Vagina (tissue), 2 donors: ENCODE results near the gene TES. TPM values are rescaled to one million over a fixed set of nuclear protein-coding genes. Genes with fewer than 3 reads are reported as not detected.

Experiments
- DNase-seq, 2 donors: peaks; one replicate each; pipeline ENCODE4 v3.0.0-alpha.2; 2017; ENCODE audit errors: extremely low spot score in 2 of 2
- H3K27ac ChIP-seq: fragments of 200-600 bp; sonication (generic); one replicate; pipeline ENCODE4 v1.5.1; 2019
- H3K27me3 ChIP-seq: fragments of 200-600 bp; sonication (generic); one replicate; pipeline ENCODE4 v1.5.1; 2019
- H3K36me3 ChIP-seq, 2 donors: fragments of 200-600 bp; sonication (generic); one replicate each; pipeline ENCODE4 v1.5.1; 2017 to 2019
- H3K4me1 ChIP-seq: fragments of 200-600 bp; sonication (generic); one replicate; pipeline ENCODE4 v1.5.1; 2019
- H3K4me3 ChIP-seq, 2 donors: fragments of 200-600 bp; sonication (generic); 1 replicate in 1 of 2; 2 replicates in 1 of 2; pipeline ENCODE4 v1.5.1; 2016 to 2019
- H3K9me3 ChIP-seq: fragments of 200-600 bp; sonication (generic); one replicate; pipeline ENCODE4 v1.5.1; 2019
- CTCF ChIP-seq, 3 experiments: fragments of 450-650 bp in 2 of 3; fragments of 200-600 bp in 1 of 3; sonication (generic) in 1 of 3; IDR thresholded peaks; one replicate each; pipeline ENCODE4 v1.5.1; 2017 to 2019; ENCODE audit warnings: antibody characterized with exemption in 3 of 3, mild to moderate bottlenecking in 2 of 3, moderate library complexity in 2 of 3
- POLR2A ChIP-seq, 2 donors: fragments of 450-650 bp; IDR thresholded peaks; one replicate each; pipeline ENCODE4 v1.6.1; 2017; ENCODE audit warnings: antibody characterized with exemption in 2 of 2, mild to moderate bottlenecking in 2 of 2, moderate library complexity in 2 of 2
- POLR2AphosphoS5 ChIP-seq, 2 donors: sonication (generic); formaldehyde crosslinking; IDR thresholded peaks; one replicate each; pipeline ENCODE4 v1.9.0; 2017; ENCODE audit warnings: antibody characterized with exemption in 2 of 2, mild to moderate bottlenecking in 2 of 2, low read depth in 1 of 2; ENCODE audit not compliant: insufficient read depth in 1 of 2
- intact Hi-C: fragments of 100-400 bp; cut with DNase I; formaldehyde crosslinking; loops from one replicate; pipeline ENCODE4 v1.15.1; 2023
- total RNA-seq: library from RNA; depleted of rRNA; stranded (reverse); fragments of >200 nt; gene quantifications from one replicate; pipeline ENCODE4 v1.2.3, GENCODE V29; 2016

Gene TES
- total RNA-seq, 1 donor from 2014 or later: 87.7 TPM

GRCh38 chr7:116230191-116231005 lies 20.1 kb downstream of the TES start:
- Histone ChIP-seq H3K9me3 (no peaks in the 10 kb centered on the region), H3K4me3 (no peak overlapping the region), H3K27ac (peak overlapping the region; percentile 75), H3K27me3 (no peaks in the 10 kb centered on the region), H3K4me1 (peaks cover 60% of the 10 kb centered on the region), H3K36me3 (no peaks in the 10 kb centered on the region)
- no peak for DNase-seq
- TF ChIP-seq CTCF (IDR thresholded peaks at IDR 0.05) (no peak), POLR2AphosphoS5 (IDR thresholded peaks at IDR 0.05; ENCODE audit: insufficient read depth in 1 of 2, low read depth in 1 of 2) (no peak), POLR2A (IDR thresholded peaks at IDR 0.05) (no peak)
- intact Hi-C loops: no loop called here

DNA sequence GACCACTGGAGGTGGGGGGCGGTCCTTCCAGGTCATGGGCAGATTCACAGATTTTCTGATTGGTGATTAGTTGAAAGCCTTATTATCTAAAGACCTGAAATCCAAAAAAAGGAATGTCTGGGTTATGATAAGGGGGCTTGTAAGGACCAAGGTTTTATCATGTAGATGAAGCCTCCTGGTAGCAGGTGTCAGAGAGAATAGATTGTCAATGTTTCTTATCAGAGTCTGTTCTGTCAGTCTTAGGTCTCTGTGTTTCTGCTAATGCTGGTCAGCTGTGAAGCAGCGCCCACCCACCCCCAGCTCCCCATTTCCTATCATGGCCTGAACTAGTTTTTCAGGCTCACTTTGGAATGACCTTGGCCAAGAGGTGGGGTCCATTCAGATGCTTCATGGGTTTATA lies 21.2 kb downstream of the TES start:
- Histone ChIP-seq H3K36me3 (no peaks in the 10 kb centered on the region), H3K9me3 (no peaks in the 10 kb centered on the region), H3K4me3 (no peak overlapping the region), H3K4me1 (peaks cover 49% of the 10 kb centered on the region), H3K27ac (peak overlapping the region; percentile 55), H3K27me3 (no peaks in the 10 kb centered on the region)
- intact Hi-C loops: no loop called here
- DNase-seq: no peak
- TF ChIP-seq POLR2AphosphoS5 (IDR thresholded peaks at IDR 0.05; ENCODE audit: insufficient read depth in 1 of 2, low read depth in 1 of 2) (no peak), CTCF (IDR thresholded peaks at IDR 0.05) (no peak), POLR2A (IDR thresholded peaks at IDR 0.05) (no peak)

GRCh38 chr7:116231949-116232348 lies 21.6 kb downstream of the TES start:
- Histone ChIP-seq H3K27me3 (no peaks in the 10 kb centered on the region), H3K4me1 (peaks cover 48% of the 10 kb centered on the region), H3K36me3 (no peaks in the 10 kb centered on the region), H3K4me3 (no peak overlapping the region), H3K9me3 (no peaks in the 10 kb centered on the region), H3K27ac (peak overlapping the region; percentile 55)
- TF ChIP-seq CTCF (IDR thresholded peaks at IDR 0.05) (no peak), POLR2AphosphoS5 (IDR thresholded peaks at IDR 0.05; ENCODE audit: insufficient read depth in 1 of 2, low read depth in 1 of 2) (no peak), POLR2A (IDR thresholded peaks at IDR 0.05) (no peak)
- intact Hi-C loops: no loop called here
- no peak for DNase-seq

- TF ChIP-seq POLR2AphosphoS5 (IDR thresholded peaks at IDR 0.05; ENCODE audit: insufficient read depth in 1 of 2, low read depth in 1 of 2) (no peak), POLR2A (IDR thresholded peaks at IDR 0.05) (no peak), CTCF (IDR thresholded peaks at IDR 0.05) (no peak)
- Histone ChIP-seq H3K27me3 (no peaks in the 10 kb centered on the region), H3K36me3 (no peaks in the 10 kb centered on the region), H3K27ac (no peak overlapping the region), H3K4me1 (peaks cover 48% of the 10 kb centered on the region), H3K9me3 (no peaks in the 10 kb centered on the region), H3K4me3 (no peak overlapping the region)
- DNase-seq: no peak
- intact Hi-C loops: no loop called here
These were observed 22.0 kb downstream of the TES start for GRCh38 chr7:116232350-116232749.

DNA sequence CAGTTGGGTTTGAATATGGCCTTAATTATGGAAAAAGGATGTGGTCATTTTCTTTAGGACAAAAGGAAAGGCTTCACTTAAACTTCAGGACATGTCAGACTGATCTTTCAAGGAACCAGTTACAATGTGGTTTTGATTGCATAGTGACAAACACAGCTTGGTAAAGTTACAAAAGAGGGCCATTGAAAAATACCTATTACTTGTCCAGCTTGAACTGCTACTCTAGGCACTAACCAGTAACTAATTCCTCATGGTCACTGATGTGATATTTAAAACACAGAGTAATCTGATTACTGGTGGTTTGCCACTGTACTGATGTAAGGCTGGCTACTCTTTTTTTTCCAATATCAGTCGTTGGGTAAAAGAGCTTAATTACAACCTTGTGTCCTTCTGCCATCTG lies 22.6 kb downstream of the TES start:
- Histone ChIP-seq H3K27me3 (no peaks in the 10 kb centered on the region), H3K36me3 (no peaks in the 10 kb centered on the region), H3K4me1 (peaks cover 48% of the 10 kb centered on the region), H3K4me3 (no peak overlapping the region), H3K9me3 (no peaks in the 10 kb centered on the region), H3K27ac (peak overlapping the region; percentile 18)
- no peak for TF ChIP-seq POLR2AphosphoS5 (IDR thresholded peaks at IDR 0.05; ENCODE audit: insufficient read depth in 1 of 2, low read depth in 1 of 2)
- no peak for TF ChIP-seq CTCF (IDR thresholded peaks at IDR 0.05)
- no peak for TF ChIP-seq POLR2A (IDR thresholded peaks at IDR 0.05)
- DNase-seq: no peak
- intact Hi-C loops: no loop called here
